GM12878 (cell line): ENCODE data around the gene SPRED3. TPM values are rescaled to one million over a fixed set of nuclear protein-coding genes. Genes with fewer than 3 reads are reported as not detected.
A peak's percentile ranks its signal among the peaks of the same experiment; 100 is the strongest.

Source experiments
- ATAC-seq: fragments of 200-7000 bp; cut with Tn5 transposase; 3 replicates; pipeline ENCODE4 v1.9.1; 2020; ENCODE audit warnings: mild to moderate bottlenecking, moderate library complexity
- BruUV-seq: library from RNA; stranded (reverse); fragments of 400-500 nt; replicated peaks from 2 replicates; lab custom pipeline; 2021; lab: Mats Ljungman, UMichigan
- CTCF ChIA-PET: fragments of 300-600 bp; sonication (Branson Sonifier 250); formaldehyde crosslinking; extraction: SDS; loops from one replicate; lab custom pipeline; 2021; ENCODE audit warnings: inconsistent platforms; lab: Yijun Ruan, JAX
- POLR2A ChIA-PET: fragments of 350-600 bp; formaldehyde crosslinking; extraction: SDS; loops from one replicate; lab custom pipeline; 2021; ENCODE audit warnings: inconsistent platforms; lab: Charles Lee
- RAD21 ChIA-PET: fragments of 300-600 bp; sonication (Branson Sonifier 250); formaldehyde crosslinking; loops from one replicate; lab custom pipeline; 2023; ENCODE audit warnings: antibody characterized with exemption; ENCODE audit not compliant: unreplicated experiment; lab: Charles Lee
- SMC1A ChIA-PET: fragments of 300-600 bp; sonication (Branson Sonifier 250); formaldehyde crosslinking; loops from one replicate; lab custom pipeline; 2023; ENCODE audit not compliant: unreplicated experiment, uncharacterized antibody; lab: Charles Lee
- DNase-seq: peaks from one replicate; pipeline ENCODE4 v3.0.0-alpha.2; 2011; ENCODE audit warnings: low read depth, low spot score
- FAIRE-seq: peaks from 3 replicates; lab custom pipeline; 2011; peaks lifted over from hg19 to GRCh38; lab: Jason Lieb, UNC
- H2AFZ ChIP-seq: 2 replicates; pipeline ENCODE4 v1.6.0; 2011; ENCODE audit warnings: low read depth, low read length, control low read depth; ENCODE audit not compliant: control insufficient read depth
- H3K27ac ChIP-seq: 2 replicates; pipeline ENCODE4 v1.5.1; 2011; ENCODE audit warnings: control low read depth; ENCODE audit not compliant: control insufficient read depth, insufficient read depth
- H3K27me3 ChIP-seq, 2 experiments: replicated peaks in 1 of 2; 2 replicates each; pipeline versions ENCODE4 v1.6.0 to v1.6.1; 2011; ENCODE audit warnings: low read length in 1 of 2; ENCODE audit not compliant: control insufficient read depth in 2 of 2, insufficient read depth in 2 of 2
- H3K36me3 ChIP-seq, 2 experiments: 2 replicates each; pipeline ENCODE4 v1.5.1; 2011; ENCODE audit warnings: low read length in 1 of 2; ENCODE audit not compliant: control insufficient read depth in 2 of 2, insufficient read depth in 2 of 2
- H3K4me1 ChIP-seq: 2 replicates; pipeline ENCODE4 v1.6.1; 2011; ENCODE audit warnings: mild to moderate bottlenecking, low read length, moderate library complexity, mixed read lengths; ENCODE audit not compliant: control insufficient read depth, insufficient read depth
- H3K4me2 ChIP-seq: 2 replicates; pipeline ENCODE4 v1.6.0; 2011; ENCODE audit warnings: control low read depth; ENCODE audit not compliant: control insufficient read depth, insufficient read depth
- H3K4me3 ChIP-seq: fragments of 200-600 bp; sonication (generic); 2 replicates; pipeline ENCODE4 v1.5.1; 2016
- H3K79me2 ChIP-seq: 2 replicates; pipeline ENCODE4 v1.6.0; 2011; ENCODE audit warnings: low read length; ENCODE audit not compliant: control insufficient read depth, insufficient read depth
- H3K9ac ChIP-seq: 2 replicates; pipeline ENCODE4 v1.8.0; 2011; ENCODE audit warnings: low read length, control low read depth, mixed read lengths; ENCODE audit not compliant: control insufficient read depth, insufficient read depth
- H3K9me3 ChIP-seq: replicated peaks from 3 replicates; pipeline ENCODE4 v1.5.1; 2011; ENCODE audit warnings: mild to moderate bottlenecking, low read length; ENCODE audit not compliant: control insufficient read depth, insufficient read depth
- H4K20me1 ChIP-seq: 2 replicates; pipeline ENCODE4 v1.6.0; 2011; ENCODE audit not compliant: control insufficient read depth, insufficient read depth
- BCL11A ChIP-seq: IDR thresholded peaks from 2 replicates; pipeline ENCODE4 v1.6.1; 2011; ENCODE audit warnings: low read depth, low read length
- MTA3 ChIP-seq: IDR thresholded peaks from 2 replicates; pipeline ENCODE4 v1.6.1; 2012; ENCODE audit warnings: low read length, inconsistent platforms, borderline replicate concordance
- PKNOX1 ChIP-seq: fragments of 450-650 bp; IDR thresholded peaks from 2 replicates; pipeline ENCODE4 v1.6.1; 2016; ENCODE audit warnings: mild to moderate bottlenecking
- POLR2A ChIP-seq: IDR thresholded peaks from 2 replicates; pipeline ENCODE4 v1.6.1; 2011; ENCODE audit warnings: low read depth, mild to moderate bottlenecking, low read length
- POLR2AphosphoS5 ChIP-seq: IDR thresholded peaks from 2 replicates; pipeline ENCODE4 v1.6.1; 2011; ENCODE audit warnings: mild to moderate bottlenecking, low read length, inconsistent platforms
- SRF ChIP-seq, 2 experiments: IDR thresholded peaks; 2 replicates each; pipeline ENCODE4 v1.6.1; 2011; ENCODE audit warnings: low read depth in 2 of 2, low read length in 2 of 2, mild to moderate bottlenecking in 1 of 2, moderate library complexity in 1 of 2
- STAT1 ChIP-seq: fragments of 450-650 bp; conservative IDR thresholded peaks from 2 replicates; pipeline ENCODE4 v1.6.1; 2014; ENCODE audit warnings: antibody characterized with exemption, mild to moderate bottlenecking
- STAT3 ChIP-seq: IDR thresholded peaks from 2 replicates; pipeline ENCODE4 v1.6.1; 2011; ENCODE audit warnings: low read depth, low read length, improper control_type of control experiment
- TARDBP ChIP-seq: IDR thresholded peaks from 2 replicates; pipeline ENCODE4 v1.6.1; 2016; ENCODE audit warnings: borderline replicate concordance
- WGBS: methylation state at CpG from one replicate; pipeline ENCODE4 v1.1.6; 2016; ENCODE audit warnings: low lambda C conversion rate; ENCODE audit not compliant: insufficient replicate concordance, insufficient coverage; ENCODE audit errors: missing lambda C conversion rate; 5-methylcytosine and 5-hydroxymethylcytosine counted together
- in situ Hi-C: fragments of 300-500 bp; cut with MboI; formaldehyde crosslinking; loops from 9 replicates; pipeline ENCODE4 v1.14.3; 2018; ENCODE audit warnings: mixed read lengths
- intact Hi-C: fragments of 100-400 bp; cut with micrococcal nuclease; formaldehyde crosslinking; loops from one replicate; pipeline ENCODE4 v1.14.2; 2022; ENCODE audit not compliant: unreplicated experiment
- polyA plus RNA-seq, 11 experiments: library from polyadenylated mRNA; depleted of rRNA in 4 of 11; unstranded in 6 of 11; stranded (reverse) in 5 of 11; fragments of >200 nt; fragmentation: Nextera tagmentation in 4 of 11; fragmentation: Illumina TruSeq in 1 of 11; extraction: Ambion mirVana in 4 of 11; extraction: Trizol in 1 of 11; gene quantifications; 1 replicate in 1 of 11; 2 replicates in 10 of 11; pipeline versions ENCODE4 v1.2.1 to v1.2.3, GENCODE V29; 2011 to 2016; ENCODE audit warnings: inconsistent platforms in 2 of 11, missing spikeins in 2 of 11, low read depth in 1 of 11
- total RNA-seq, 4 experiments: library from RNA; depleted of rRNA in 3 of 4; stranded (reverse); fragments of >200 nt in 3 of 4; fragmentation: Illumina TruSeq in 1 of 4; extraction: Trizol in 1 of 4; gene quantifications; 2 replicates each; pipeline versions ENCODE4 v1.2.1 to v1.2.3, GENCODE V29; 2013 to 2021

SPRED3 gene
- total and polyA plus RNA-seq, 10 of the 15 experiments (the other 5 are each of a cell fraction or from before 2014, with no cell fraction given), result 0.09 to 1.5 (median 0.31) TPM; not detected in 2

GRCh38 chr19:38375098-38375493 lies 13.4 kb upstream of the SPRED3 start:
- Histone ChIP-seq H3K4me2 (peak overlapping the region; percentile 97), H3K27me3 (no peaks in the 10 kb centered on the region), H3K4me1 (peaks cover 14% of the 10 kb centered on the region), H2AFZ (peak overlapping the region; percentile 96), H3K27ac (peak overlapping the region; percentile 88), H3K9me3 (no peaks in the 10 kb centered on the region), H3K4me3 (peak overlapping the region; percentile 81), H4K20me1 (no peaks in the 10 kb centered on the region), H3K9ac (peak overlapping the region; percentile 89), H3K36me3 (peaks cover 2 to 10% of the 10 kb centered on the region in 2 experiments; a peak in 3 of 4 replicates), H3K79me2 (peaks cover 28% of the 10 kb centered on the region)
- ChIA-PET SMC1A (interaction anchor here (1.0 to 1.7 kb wide), 4 partner anchors 130 to 273 kb away, joined by 4 to 6 read pairs (median 6); partner anchors contain the start of gene ACTN4), CTCF (interaction anchor here (0.6 to 2.8 kb wide), 4 partner anchors 15 to 129 kb away, joined by 3 to 25 read pairs (median 4); partner anchors contain the start of gene FAM98C), POLR2A (interaction anchor here (1.0 to 2.6 kb wide), 3 partner anchors 12 to 482 kb away, joined by 3 to 26 read pairs (median 3); partner anchors contain the start of genes CATSPERG and GGN), RAD21 (interaction anchor here (1.2 to 4.8 kb wide), 2 partner anchors 13 to 28 kb away, joined by 5 to 46 read pairs; partner anchors contain the start of genes FAM98C and GGN)
- FAIRE-seq (no peak), ATAC-seq (peak; percentile 30), DNase-seq (no peak)
- TF ChIP-seq STAT1, result 0 out of 2 replicates have a peak, but pooled peaks have one; percentile 3
- TF ChIP-seq BCL11A, result 0 out of 2 replicates have a peak, but pooled peaks have one; percentile 9
- TF ChIP-seq STAT3, result no peak
- 2% methylated on average over 18 of the region's 18 CpGs for WGBS
- intact Hi-C loops, result no loop called here
- no TSS peak for BruUV-seq
- in situ Hi-C loops, result no loop called here

- H3K36me3 ChIP-seq, result peaks cover 6 to 12% of the 10 kb centered on the region in 2 experiments; a peak in 3 of 4 replicates
- H4K20me1 ChIP-seq, result 0 out of 2 replicates have a peak, but pooled peaks cover under 1% of the 10 kb centered on the region
- no peak overlapping the region for H2AFZ ChIP-seq
- POLR2A ChIA-PET, result interaction anchor here (0.6 to 2.6 kb wide), 3 partner anchors 12 to 40 kb away, joined by 3 to 26 read pairs (median 4); partner anchors contain the start of genes CATSPERG and GGN
- no peaks in the 10 kb centered on the region for H3K9me3 ChIP-seq
- no peaks in the 10 kb centered on the region for H3K27me3 ChIP-seq
- H3K27ac ChIP-seq, result peak overlapping the region; percentile 88
- TF ChIP-seq POLR2AphosphoS5 (0 out of 2 replicates have a peak, but pooled peaks have one; percentile 22), SRF (IDR thresholded peaks at IDR 0.05; ENCODE audit: low read depth in 2 of 2, low read length in 2 of 2) (no peak), MTA3 (no peak), TARDBP (no peak), PKNOX1 (no peak), POLR2A (peak; percentile 27; the same call in 1 of the 2 replicates)
- RAD21 ChIA-PET, result interaction anchor here (0.6 to 4.8 kb wide), 4 partner anchors 27 to 276 kb away, joined by 4 to 46 read pairs (median 4); partner anchors contain the start of genes CATSPERG and FAM98C
- WGBS, result 80% methylated on average over 5 of the region's 5 CpGs
- no peak for FAIRE-seq
- peaks cover 28% of the 10 kb centered on the region for H3K79me2 ChIP-seq
- SMC1A ChIA-PET, result interaction anchor here (1.0 kb wide), 1 partner anchor 45 kb away, joined by 3 read pairs; no protein-coding TSS in a partner anchor
- peak overlapping the region; percentile 97 for H3K4me2 ChIP-seq
- in situ Hi-C loops (no loop called here), intact Hi-C loops (no loop called here)
- peak overlapping the region; percentile 81 for H3K4me3 ChIP-seq
- H3K4me1 ChIP-seq, result peaks cover 14% of the 10 kb centered on the region
- BruUV-seq, result no TSS peak
- CTCF ChIA-PET, result interaction anchor here (1.0 to 2.8 kb wide), 2 partner anchors 28 to 474 kb away, joined by 4 to 25 read pairs; partner anchors contain the start of gene FAM98C
- peak overlapping the region; percentile 89 for H3K9ac ChIP-seq
- no peak for ATAC-seq
- no peak for DNase-seq
Measured at GRCh38 chr19:38375748-38376147, 12.7 kb upstream of the SPRED3 start.
